Transverse colon (tissue), 4 donors: ENCODE data around the gene TOM1L2. TPM values are rescaled to one million over a fixed set of nuclear protein-coding genes. Genes with fewer than 3 reads are reported as not detected.

Source experiments
- DNase-seq: peaks from one replicate; pipeline ENCODE4 v3.0.0-alpha.2; 2019
- H3K27ac ChIP-seq, 4 donors: fragments of 200-600 bp; sonication (generic); 2 replicates each; pipeline ENCODE4 v1.5.1; 2016 to 2018; ENCODE audit warnings: inconsistent platforms in 4 of 4
- H3K27me3 ChIP-seq: fragments of 200-600 bp; sonication (generic); 2 replicates; pipeline ENCODE4 v1.5.1; 2017; ENCODE audit warnings: inconsistent platforms
- H3K36me3 ChIP-seq, 4 donors: fragments of 200-600 bp; sonication (generic); 2 replicates each; pipeline ENCODE4 v1.5.1; 2017 to 2019; ENCODE audit warnings: inconsistent platforms in 4 of 4
- H3K4me1 ChIP-seq, 4 donors: fragments of 200-600 bp; sonication (generic); 2 replicates each; pipeline ENCODE4 v1.5.1; 2017 to 2020; ENCODE audit warnings: inconsistent platforms in 4 of 4
- H3K4me3 ChIP-seq, 4 donors: fragments of 200-600 bp; sonication (generic); 1 replicate in 1 of 4; 2 replicates in 3 of 4; pipeline versions ENCODE4 v1.5.1 to v1.6.1; 2017 to 2019; ENCODE audit warnings: inconsistent platforms in 4 of 4
- H3K9me3 ChIP-seq, 2 donors: fragments of 200-600 bp; sonication (generic); 2 replicates each; pipeline ENCODE4 v1.5.1; 2017 to 2019; ENCODE audit warnings: inconsistent platforms in 2 of 2
- EP300 ChIP-seq: sonication (generic); formaldehyde crosslinking; IDR thresholded peaks from one replicate; pipeline ENCODE4 v1.6.1; 2017; ENCODE audit warnings: antibody characterized with exemption, low read depth
- POLR2A ChIP-seq: fragments of 450-650 bp; IDR thresholded peaks from one replicate; pipeline ENCODE4 v1.6.1; 2016; ENCODE audit warnings: antibody characterized with exemption, mild to moderate bottlenecking, moderate library complexity
- POLR2AphosphoS5 ChIP-seq, 3 donors: sonication (generic); formaldehyde crosslinking; IDR thresholded peaks; one replicate each; pipeline ENCODE4 v1.6.1; 2016; ENCODE audit warnings: antibody characterized with exemption in 3 of 3
- WGBS, 2 donors: methylation state at CpG; one replicate each; pipeline ENCODE4 v1.1.5; 2018; ENCODE audit warnings: low coverage in 1 of 2; 5-methylcytosine and 5-hydroxymethylcytosine counted together
- in situ Hi-C, 4 donors: fragments of 200-750 bp; cut with MboI; loops; one replicate each; pipeline versions ENCODE4 v1.15.0 to v1.15.1; 2017; ENCODE audit warnings: low sequenced_read_pairs in 3 of 4, low pct_ligation_motif_present in 1 of 4, low pct_unique_long_range_greater_than_20kb in 1 of 4
- intact Hi-C: fragments of 100-400 bp; cut with DNase I; formaldehyde crosslinking; loops from one replicate; pipeline ENCODE4 v1.15.1; 2023; ENCODE audit warnings: low total_unique reads
- total RNA-seq, 4 donors: library from RNA; depleted of rRNA; stranded (reverse); fragments of >200 nt; gene quantifications; one replicate each; pipeline ENCODE4 v1.1.0, GENCODE V29; 2016
- TF ChIP-seq, protein P1 (sequence below), 5 experiments: fragments of 200-600 bp in 3 of 5; fragments of 450-650 bp in 2 of 5; sonication (generic) in 3 of 5; IDR thresholded peaks; 1 replicate in 2 of 5; 2 replicates in 3 of 5; pipeline ENCODE4 v1.5.1; 2016 to 2017; ENCODE audit warnings: antibody characterized with exemption in 5 of 5, inconsistent platforms in 3 of 5, mild to moderate bottlenecking in 2 of 5, moderate library complexity in 1 of 5

The TOM1L2 gene
- total RNA-seq, 4 donors from 2014 or later = 65.9 to 178 (median 97.7) TPM

DNA sequence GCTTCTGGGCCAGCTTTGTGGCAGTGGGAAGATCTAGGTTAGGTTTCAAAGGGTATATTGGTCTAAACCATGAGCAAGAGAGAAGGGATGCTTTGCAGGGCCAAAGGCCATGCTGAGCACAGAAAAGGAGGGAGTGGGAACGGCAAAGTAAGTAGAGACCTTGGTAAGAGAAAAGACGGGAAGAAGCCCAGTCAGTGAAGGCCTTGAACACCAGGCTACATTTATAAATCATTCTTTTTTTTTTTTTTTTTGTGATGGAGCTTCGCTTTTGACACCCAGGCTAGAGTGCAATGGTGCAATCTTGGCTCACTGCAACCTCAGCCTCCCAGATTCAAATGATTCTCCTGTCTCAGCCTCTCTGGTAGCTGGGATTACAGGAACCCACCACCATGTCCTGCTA, 18.1 kb downstream of the TOM1L2 start:
- DNase-seq = no peak
- Histone ChIP-seq H3K27me3 (no peaks in the 10 kb centered on the region), H3K27ac (no peak overlapping the region), H3K9me3 (no peaks in the 10 kb centered on the region), H3K36me3 (no peaks in the 10 kb centered on the region), H3K4me3 (no peak overlapping the region), H3K4me1 (peaks cover 17 to 34% (median 24%) of the 10 kb centered on the region in 4 donors)
- intact Hi-C loops = no loop called here
- TF ChIP-seq POLR2A = no peak
- TF ChIP-seq EP300 = no peak
- TF ChIP-seq, protein P1, sequence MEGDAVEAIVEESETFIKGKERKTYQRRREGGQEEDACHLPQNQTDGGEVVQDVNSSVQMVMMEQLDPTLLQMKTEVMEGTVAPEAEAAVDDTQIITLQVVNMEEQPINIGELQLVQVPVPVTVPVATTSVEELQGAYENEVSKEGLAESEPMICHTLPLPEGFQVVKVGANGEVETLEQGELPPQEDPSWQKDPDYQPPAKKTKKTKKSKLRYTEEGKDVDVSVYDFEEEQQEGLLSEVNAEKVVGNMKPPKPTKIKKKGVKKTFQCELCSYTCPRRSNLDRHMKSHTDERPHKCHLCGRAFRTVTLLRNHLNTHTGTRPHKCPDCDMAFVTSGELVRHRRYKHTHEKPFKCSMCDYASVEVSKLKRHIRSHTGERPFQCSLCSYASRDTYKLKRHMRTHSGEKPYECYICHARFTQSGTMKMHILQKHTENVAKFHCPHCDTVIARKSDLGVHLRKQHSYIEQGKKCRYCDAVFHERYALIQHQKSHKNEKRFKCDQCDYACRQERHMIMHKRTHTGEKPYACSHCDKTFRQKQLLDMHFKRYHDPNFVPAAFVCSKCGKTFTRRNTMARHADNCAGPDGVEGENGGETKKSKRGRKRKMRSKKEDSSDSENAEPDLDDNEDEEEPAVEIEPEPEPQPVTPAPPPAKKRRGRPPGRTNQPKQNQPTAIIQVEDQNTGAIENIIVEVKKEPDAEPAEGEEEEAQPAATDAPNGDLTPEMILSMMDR (IDR thresholded peaks at IDR 0.05) = no peak
- no peak for TF ChIP-seq POLR2AphosphoS5 (IDR thresholded peaks at IDR 0.05)
- in situ Hi-C loops = no loop called here
- WGBS, 2 donors = 94 to 96% methylated on average over 3 of the region's 3 CpGs

DNA sequence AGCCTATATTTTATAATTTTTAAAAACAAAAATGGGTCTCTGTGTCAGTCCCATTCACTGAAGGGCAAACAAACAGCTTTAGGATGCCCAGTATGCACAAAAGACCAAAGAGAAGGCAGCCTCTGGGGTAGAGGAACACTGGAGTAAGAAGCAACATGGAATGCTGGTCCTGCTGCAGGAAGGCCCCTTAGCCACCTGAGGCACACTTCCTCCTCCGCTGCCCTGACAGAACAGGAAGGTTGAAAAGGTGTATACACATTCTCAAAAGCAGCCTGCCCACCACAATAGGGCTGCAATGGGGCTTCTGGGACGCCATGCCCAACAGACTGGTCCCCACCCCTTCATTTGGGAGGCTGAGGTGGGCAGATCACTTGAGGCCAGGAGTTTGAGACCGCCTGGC, 19.5 kb downstream of the TOM1L2 start:
- intact Hi-C loops = no loop called here
- no peaks in the 10 kb centered on the region for H3K27me3 ChIP-seq
- DNase-seq = no peak
- no peak overlapping the region for H3K27ac ChIP-seq
- peaks cover 8 to 22% (median 13%) of the 10 kb centered on the region in 4 donors for H3K4me1 ChIP-seq
- WGBS, 2 donors = 90 to 96% methylated on average over 3 of the region's 3 CpGs
- TF ChIP-seq POLR2AphosphoS5 (IDR thresholded peaks at IDR 0.05) = no peak
- TF ChIP-seq, protein P1 (IDR thresholded peaks at IDR 0.05) = no peak
- no peak for TF ChIP-seq POLR2A
- TF ChIP-seq EP300 = no peak
- in situ Hi-C loops = no loop called here
- H3K9me3 ChIP-seq = no peaks in the 10 kb centered on the region
- no peaks in the 10 kb centered on the region for H3K36me3 ChIP-seq
- no peak overlapping the region for H3K4me3 ChIP-seq

DNA sequence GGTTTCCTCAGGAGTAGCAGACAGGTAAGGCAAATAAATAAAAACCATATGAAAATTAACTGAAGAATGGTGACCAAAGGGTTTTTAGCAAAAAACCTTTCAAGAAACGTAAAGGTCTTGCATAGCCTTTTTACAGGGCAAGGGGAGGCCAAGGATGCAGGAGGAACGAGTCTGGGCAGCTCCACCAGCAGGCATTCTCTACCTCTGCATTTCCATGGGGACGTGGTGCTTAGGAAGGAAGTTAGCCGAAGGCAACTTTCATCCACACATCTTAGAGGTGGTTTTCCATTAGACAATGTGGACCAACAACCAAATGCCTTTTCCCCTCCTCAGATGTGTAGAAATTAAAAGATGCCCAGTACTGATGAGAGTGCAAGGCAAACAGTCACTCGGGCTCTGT, 20.7 kb downstream of the TOM1L2 start:
- no peak for TF ChIP-seq EP300
- no peak for TF ChIP-seq POLR2A
- TF ChIP-seq POLR2AphosphoS5 (IDR thresholded peaks at IDR 0.05) = no peak
- TF ChIP-seq, protein P1 (IDR thresholded peaks at IDR 0.05) = no peak
- 75 to 88% methylated on average over 2 to 5 of the region's 5 CpGs for whole genome bisulfite sequencing, 2 donors
- intact Hi-C loops = no loop called here
- DNase-seq = no peak
- Histone ChIP-seq H3K4me3 (no peak overlapping the region), H3K27ac (no peak overlapping the region), H3K36me3 (no peaks in the 10 kb centered on the region), H3K9me3 (no peaks in the 10 kb centered on the region), H3K27me3 (no peaks in the 10 kb centered on the region), H3K4me1 (peaks cover 3 to 11% (median 5%) of the 10 kb centered on the region in 4 donors)
- in situ Hi-C loops = no loop called here

DNA sequence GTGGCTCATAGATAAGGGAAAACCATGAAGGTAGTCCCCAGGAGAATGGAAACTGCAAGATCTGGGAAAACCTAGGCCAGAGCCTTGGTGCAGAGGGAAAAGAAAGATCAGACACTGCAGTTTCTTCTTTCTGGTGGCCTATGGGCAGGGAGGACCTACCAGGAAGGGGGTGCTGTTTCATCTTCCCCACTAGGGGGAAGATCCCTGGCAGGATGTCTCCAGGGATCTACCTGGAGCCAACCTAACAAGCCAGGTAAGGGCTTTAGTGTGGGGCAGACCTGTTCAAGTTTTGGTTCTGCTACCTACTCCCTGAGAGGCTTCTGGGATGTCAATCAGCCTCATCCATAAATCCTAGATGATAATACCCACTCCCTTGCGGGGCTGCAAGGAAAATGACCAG, 21.4 kb downstream of the TOM1L2 start:
- no peaks in the 10 kb centered on the region for H3K9me3 ChIP-seq
- peaks cover 0 to 11% (median 5%) of the 10 kb centered on the region in 4 donors for H3K4me1 ChIP-seq
- no peak for DNase-seq
- 100% methylated on average over 1 of the region's 1 CpG; no CpG with 5 or more reads in 1 of the 2 donors for WGBS, 2 donors
- no peaks in the 10 kb centered on the region for H3K27me3 ChIP-seq
- intact Hi-C loops (no loop called here), in situ Hi-C loops (no loop called here)
- no peak overlapping the region for H3K27ac ChIP-seq
- H3K4me3 ChIP-seq = no peak overlapping the region
- TF ChIP-seq EP300 (no peak), POLR2AphosphoS5 (IDR thresholded peaks at IDR 0.05) (no peak), POLR2A (no peak)
- TF ChIP-seq, protein P1 (IDR thresholded peaks at IDR 0.05) = no peak
- H3K36me3 ChIP-seq = no peaks in the 10 kb centered on the region
